NT2/D1 (cell line): ENCODE measurements around the gene TFAP2A.

ENCODE experiments used
- DNase-seq: peaks from one replicate; pipeline ENCODE4 v3.0.0-alpha.2; 2011; ENCODE audit warnings: low read depth, low spot score
- H3K27me3 ChIP-seq: 2 replicates; pipeline ENCODE4 v1.6.0; 2011; ENCODE audit warnings: mild to moderate bottlenecking; ENCODE audit not compliant: insufficient read length, insufficient read depth
- H3K36me3 ChIP-seq: 2 replicates; pipeline ENCODE4 v1.6.1; 2011; ENCODE audit warnings: mild to moderate bottlenecking, low read length, mixed read lengths; ENCODE audit not compliant: insufficient read depth, insufficient read length
- H3K4me1 ChIP-seq: 2 replicates; pipeline ENCODE4 v1.5.1; 2011; ENCODE audit not compliant: insufficient read depth, insufficient read length
- H3K4me3 ChIP-seq: 2 replicates; pipeline ENCODE4 v1.5.1; 2011; ENCODE audit warnings: low read depth; ENCODE audit not compliant: insufficient read length
- H3K9ac ChIP-seq: 2 replicates; pipeline ENCODE4 v1.6.0; 2011; ENCODE audit warnings: low read depth; ENCODE audit not compliant: insufficient read length
- H3K9me3 ChIP-seq: 2 replicates; pipeline ENCODE4 v1.5.1; 2011; ENCODE audit warnings: mild to moderate bottlenecking, low read length; ENCODE audit not compliant: insufficient read depth
- SUZ12 ChIP-seq: IDR thresholded peaks from 2 replicates; pipeline ENCODE4 v1.6.1; 2011; ENCODE audit not compliant: insufficient read length, insufficient read depth; ENCODE audit errors: extremely low read depth
- YY1 ChIP-seq: IDR thresholded peaks from 2 replicates; pipeline ENCODE4 v1.6.1; 2011; ENCODE audit not compliant: insufficient read length, insufficient read depth
- ZNF274 ChIP-seq: IDR thresholded peaks from 2 replicates; pipeline ENCODE4 v1.6.1; 2011; ENCODE audit warnings: mild to moderate bottlenecking, low read depth, low read length

TFAP2A gene

GRCh38 chr6:10451828-10452509, 37.1 kb upstream of the TFAP2A start:
- TF ChIP-seq ZNF274 (no peak), SUZ12 (no peak), YY1 (no peak)
- Histone ChIP-seq H3K4me1 (no peaks in the 10 kb centered on the region), H3K27me3 (no peaks in the 10 kb centered on the region), H3K4me3 (no peak overlapping the region), H3K9me3 (no peaks in the 10 kb centered on the region), H3K9ac (no peak overlapping the region), H3K36me3 (no peaks in the 10 kb centered on the region)
- DNase-seq: no peak

GRCh38 chr6:10451394-10451793, 36.5 kb upstream of the TFAP2A start:
- Histone ChIP-seq H3K9ac (no peak overlapping the region), H3K4me1 (no peaks in the 10 kb centered on the region), H3K27me3 (no peaks in the 10 kb centered on the region), H3K9me3 (no peaks in the 10 kb centered on the region), H3K36me3 (no peaks in the 10 kb centered on the region), H3K4me3 (no peak overlapping the region)
- TF ChIP-seq YY1 (no peak), SUZ12 (no peak), ZNF274 (no peak)
- no peak for DNase-seq

GRCh38 chr6:10449751-10450150, 34.9 kb upstream of the TFAP2A start:
- Histone ChIP-seq H3K9ac (no peak overlapping the region), H3K27me3 (no peaks in the 10 kb centered on the region), H3K36me3 (no peaks in the 10 kb centered on the region), H3K4me1 (no peaks in the 10 kb centered on the region), H3K4me3 (no peak overlapping the region), H3K9me3 (no peaks in the 10 kb centered on the region)
- no peak for DNase-seq
- no peak for TF ChIP-seq SUZ12
- TF ChIP-seq ZNF274: no peak
- TF ChIP-seq YY1: no peak

- no peak for DNase-seq
- no peaks in the 10 kb centered on the region for H3K27me3 ChIP-seq
- H3K4me1 ChIP-seq: no peaks in the 10 kb centered on the region
- TF ChIP-seq ZNF274 (no peak), YY1 (no peak), SUZ12 (no peak)
- H3K4me3 ChIP-seq: no peak overlapping the region
- no peaks in the 10 kb centered on the region for H3K36me3 ChIP-seq
- no peaks in the 10 kb centered on the region for H3K9me3 ChIP-seq
- no peak overlapping the region for H3K9ac ChIP-seq
Measured at GRCh38 chr6:10448096-10448495, 33.2 kb upstream of the TFAP2A start.

GRCh38 chr6:10446548-10446947, 31.7 kb upstream of the TFAP2A start:
- H3K36me3 ChIP-seq: no peaks in the 10 kb centered on the region
- H3K27me3 ChIP-seq: no peaks in the 10 kb centered on the region
- no peak for DNase-seq
- H3K4me3 ChIP-seq: no peak overlapping the region
- no peaks in the 10 kb centered on the region for H3K9me3 ChIP-seq
- no peaks in the 10 kb centered on the region for H3K4me1 ChIP-seq
- H3K9ac ChIP-seq: no peak overlapping the region
- TF ChIP-seq YY1 (no peak), SUZ12 (no peak), ZNF274 (no peak)

- DNase-seq: no peak
- no peak for TF ChIP-seq YY1
- TF ChIP-seq SUZ12: no peak
- TF ChIP-seq ZNF274: no peak
- Histone ChIP-seq H3K4me1 (no peaks in the 10 kb centered on the region), H3K9ac (no peak overlapping the region), H3K9me3 (no peaks in the 10 kb centered on the region), H3K27me3 (no peaks in the 10 kb centered on the region), H3K4me3 (no peak overlapping the region), H3K36me3 (no peaks in the 10 kb centered on the region)
Measured at GRCh38 chr6:10441655-10442009, 26.8 kb upstream of the TFAP2A start.

- no peak for TF ChIP-seq YY1
- no peak for TF ChIP-seq ZNF274
- no peak for TF ChIP-seq SUZ12
- H3K9me3 ChIP-seq: no peaks in the 10 kb centered on the region
- H3K4me1 ChIP-seq: no peaks in the 10 kb centered on the region
- H3K27me3 ChIP-seq: no peaks in the 10 kb centered on the region
- no peak overlapping the region for H3K4me3 ChIP-seq
- DNase-seq: no peak
- H3K36me3 ChIP-seq: no peaks in the 10 kb centered on the region
- H3K9ac ChIP-seq: no peak overlapping the region
Measured at GRCh38 chr6:10441004-10441654, 26.3 kb upstream of the TFAP2A start.

GRCh38 chr6:10437891-10438290, 23.0 kb upstream of the TFAP2A start:
- no peaks in the 10 kb centered on the region for H3K9me3 ChIP-seq
- TF ChIP-seq SUZ12 (no peak), YY1 (no peak), ZNF274 (no peak)

More at GRCh38 chr6:10437891-10438290, 23.0 kb upstream of the TFAP2A start:
- Histone ChIP-seq H3K36me3 (no peaks in the 10 kb centered on the region), H3K27me3 (no peaks in the 10 kb centered on the region), H3K9ac (no peak overlapping the region), H3K4me1 (no peaks in the 10 kb centered on the region), H3K4me3 (no peak overlapping the region)
- DNase-seq: no peak
